Liver (tissue), 9 donors: ENCODE measurements around the gene MED15. TPM values are rescaled to one million over a fixed set of nuclear protein-coding genes. Genes with fewer than 3 reads are reported as not detected.

Experiments
- DNase-seq: peaks from one replicate; pipeline ENCODE4 v3.0.0-alpha.2; 2017; ENCODE audit warnings: low spot score
- H3K27ac ChIP-seq, 2 donors: one replicate each; pipeline ENCODE4 v1.7.0; 2013; ENCODE audit warnings: inconsistent platforms in 2 of 2, low read length in 2 of 2, control low read depth in 1 of 2, low read depth in 1 of 2, mild to moderate bottlenecking in 1 of 2
- H3K27me3 ChIP-seq, 4 donors: one replicate each; pipeline versions ENCODE4 v1.6.1 to v1.7.0; 2013; ENCODE audit warnings: low read length in 3 of 4, inconsistent platforms in 1 of 4, mild to moderate bottlenecking in 1 of 4, moderate library complexity in 1 of 4; ENCODE audit not compliant: control insufficient read depth in 4 of 4, insufficient read depth in 4 of 4
- H3K36me3 ChIP-seq, 4 donors: one replicate each; pipeline versions ENCODE4 v1.6.1 to v1.7.0; 2013; ENCODE audit warnings: low read length in 3 of 4, mild to moderate bottlenecking in 3 of 4, low read depth in 1 of 4, moderate library complexity in 1 of 4; ENCODE audit not compliant: control insufficient read depth in 4 of 4, insufficient read depth in 3 of 4
- H3K4me1 ChIP-seq, 4 donors: one replicate each; pipeline versions ENCODE4 v1.6.1 to v1.7.0; 2013; ENCODE audit warnings: low read length in 3 of 4, mild to moderate bottlenecking in 3 of 4, moderate library complexity in 1 of 4; ENCODE audit not compliant: control insufficient read depth in 4 of 4, insufficient read depth in 4 of 4
- H3K4me3 ChIP-seq, 3 donors: one replicate each; pipeline versions ENCODE4 v1.6.1 to v1.7.0; 2013; ENCODE audit warnings: low read length in 3 of 3, control low read depth in 1 of 3, low read depth in 1 of 3, mild to moderate bottlenecking in 1 of 3
- H3K9ac ChIP-seq, 2 donors: one replicate each; pipeline ENCODE4 v1.7.0; 2013; ENCODE audit warnings: low read length in 2 of 2, mild to moderate bottlenecking in 2 of 2, moderate library complexity in 2 of 2, control low read depth in 1 of 2, low read depth in 1 of 2
- H3K9me3 ChIP-seq, 4 donors: one replicate each; pipeline versions ENCODE4 v1.6.1 to v1.7.0; 2013; ENCODE audit warnings: low read length in 3 of 4; ENCODE audit not compliant: control insufficient read depth in 4 of 4
- ATF3 ChIP-seq: IDR thresholded peaks from 2 replicates; pipeline ENCODE4 v1.6.1; 2016; ENCODE audit warnings: antibody characterized with exemption
- CTCF ChIP-seq: fragments of 150-350 bp; IDR thresholded peaks from 2 replicates; pipeline ENCODE4 v1.5.1; 2017; ENCODE audit warnings: improper control_type of control experiment, low read depth, low read length; ENCODE audit not compliant: missing input control
- EGR1 ChIP-seq, 2 donors: IDR thresholded peaks; 2 replicates each; pipeline ENCODE4 v1.6.1; 2016 to 2018; ENCODE audit warnings: antibody characterized with exemption in 2 of 2, low read depth in 2 of 2
- FOXA1 ChIP-seq: IDR thresholded peaks from 2 replicates; pipeline ENCODE4 v1.6.1; 2016; ENCODE audit warnings: antibody characterized with exemption
- FOXA2 ChIP-seq: IDR thresholded peaks from 2 replicates; pipeline ENCODE4 v1.6.1; 2016; ENCODE audit warnings: antibody characterized with exemption
- GABPA ChIP-seq, 2 donors: IDR thresholded peaks in 1 of 2; conservative IDR thresholded peaks in 1 of 2; 2 replicates each; pipeline ENCODE4 v1.6.1; 2016; ENCODE audit warnings: antibody characterized with exemption in 2 of 2, mild to moderate bottlenecking in 1 of 2, moderate library complexity in 1 of 2
- HNF4A ChIP-seq, 2 donors: conservative IDR thresholded peaks; 2 replicates each; pipeline ENCODE4 v1.6.1; 2016; ENCODE audit warnings: antibody characterized with exemption in 2 of 2, mild to moderate bottlenecking in 2 of 2
- HNF4G ChIP-seq: IDR thresholded peaks from 2 replicates; pipeline ENCODE4 v1.6.1; 2016; ENCODE audit warnings: antibody characterized with exemption
- JUND ChIP-seq, 2 donors: IDR thresholded peaks; 2 replicates each; pipeline ENCODE4 v1.6.1; 2016; ENCODE audit warnings: antibody characterized with exemption in 2 of 2
- MAX ChIP-seq: IDR thresholded peaks from 2 replicates; pipeline ENCODE4 v1.6.1; 2016; ENCODE audit warnings: antibody characterized with exemption
- NR2F2 ChIP-seq: IDR thresholded peaks from 2 replicates; pipeline ENCODE4 v1.6.1; 2016; ENCODE audit warnings: antibody characterized with exemption
- RAD21 ChIP-seq, 2 donors: IDR thresholded peaks; 2 replicates each; pipeline ENCODE4 v1.6.1; 2016; ENCODE audit warnings: antibody characterized with exemption in 2 of 2, mild to moderate bottlenecking in 2 of 2
- REST ChIP-seq: IDR thresholded peaks from 2 replicates; pipeline ENCODE4 v1.6.1; 2016; ENCODE audit warnings: antibody characterized with exemption, mild to moderate bottlenecking
- RXRA ChIP-seq, 2 donors: IDR thresholded peaks; 2 replicates each; pipeline ENCODE4 v1.6.1; 2017 to 2018; ENCODE audit warnings: antibody characterized with exemption in 2 of 2, mild to moderate bottlenecking in 1 of 2
- SP1 ChIP-seq: IDR thresholded peaks from 2 replicates; pipeline ENCODE4 v1.6.1; 2018; ENCODE audit warnings: antibody characterized with exemption, mild to moderate bottlenecking
- TAF1 ChIP-seq: conservative IDR thresholded peaks from 2 replicates; pipeline ENCODE4 v1.6.1; 2016; ENCODE audit warnings: antibody characterized with exemption, mild to moderate bottlenecking
- YY1 ChIP-seq: IDR thresholded peaks from 2 replicates; pipeline ENCODE4 v1.6.1; 2016; ENCODE audit warnings: antibody characterized with exemption, mild to moderate bottlenecking
- ZBTB33 ChIP-seq: IDR thresholded peaks from 2 replicates; pipeline ENCODE4 v1.6.1; 2016; ENCODE audit warnings: antibody characterized with exemption
- WGBS: extraction: QIAGEN DNeasy Blood & Tissue Kit; methylation state at CpG from one replicate; pipeline ENCODE4 v1.1.7; 2013; 5-methylcytosine and 5-hydroxymethylcytosine counted together
- polyA plus RNA-seq, 2 donors: library from polyadenylated mRNA; stranded (reverse) in 1 of 2; unstranded in 1 of 2; fragments of 200-250 nt in 1 of 2; fragments of >200 nt in 1 of 2; fragmentation: Nextera tagmentation in 1 of 2; extraction: Ambion mirVana in 1 of 2; gene quantifications; one replicate each; pipeline versions ENCODE4 v1.2.1 to v1.2.3, GENCODE V29; 2013 to 2015
- total RNA-seq, 2 donors: library from RNA; depleted of rRNA; stranded (reverse); fragments of >200 nt; gene quantifications; one replicate each; pipeline ENCODE4 v1.2.3, GENCODE V29; 2014
- donor health status: healthy.
- donor health status: healthy.
- donor health status: healthy.
- donor health status: healthy.
- donor health status: healthy.

Gene MED15
- total and polyA plus RNA-seq, 4 donors, result 9.7 to 28.0 (median 16.2) TPM

- 88% methylated on average over 12 of the region's 12 CpGs for WGBS
- no peak overlapping the region for H3K27ac ChIP-seq
- H3K9ac ChIP-seq, result no peak overlapping the region
- no peak overlapping the region for H3K4me3 ChIP-seq
- H3K27me3 ChIP-seq, result no peaks in the 10 kb centered on the region
- no peaks in the 10 kb centered on the region for H3K9me3 ChIP-seq
- TF ChIP-seq GABPA (IDR thresholded peaks at IDR 0.05 in 1 of 2, conservative IDR thresholded peaks at IDR 0.05 in 1 of 2) (no peak), FOXA1 (no peak), SP1 (no peak), EGR1 (IDR thresholded peaks at IDR 0.05; ENCODE audit: low read depth in 2 of 2) (no peak), REST (no peak), CTCF (no peak), NR2F2 (no peak), ZBTB33 (no peak), FOXA2 (no peak), ATF3 (no peak), JUND (IDR thresholded peaks at IDR 0.05) (no peak), RAD21 (IDR thresholded peaks at IDR 0.05) (no peak), MAX (no peak), TAF1 (no peak), RXRA (IDR thresholded peaks at IDR 0.05) (no peak), HNF4A (conservative IDR thresholded peaks at IDR 0.05) (no peak), HNF4G (no peak), YY1 (no peak)
- peaks cover 3 to 17% (median 10%) of the 10 kb centered on the region in 4 donors for H3K36me3 ChIP-seq
- DNase-seq, result no peak
- H3K4me1 ChIP-seq, result peaks cover 0 to 12% (median 0%) of the 10 kb centered on the region in 4 donors
Measured at GRCh38 chr22:20536590-20537324, 29.3 kb downstream of the MED15 start.
